GM19025 (cell line): ENCODE results near the gene GPR37.

Experiments
- ATAC-seq: cut with Tn5 transposase; IDR thresholded peaks from one replicate; pipeline ENCODE4 v1.9.1; 2021; ENCODE audit warnings: mild to moderate bottlenecking, low read depth, moderate library complexity; ENCODE audit not compliant: unreplicated experiment

Gene GPR37

DNA sequence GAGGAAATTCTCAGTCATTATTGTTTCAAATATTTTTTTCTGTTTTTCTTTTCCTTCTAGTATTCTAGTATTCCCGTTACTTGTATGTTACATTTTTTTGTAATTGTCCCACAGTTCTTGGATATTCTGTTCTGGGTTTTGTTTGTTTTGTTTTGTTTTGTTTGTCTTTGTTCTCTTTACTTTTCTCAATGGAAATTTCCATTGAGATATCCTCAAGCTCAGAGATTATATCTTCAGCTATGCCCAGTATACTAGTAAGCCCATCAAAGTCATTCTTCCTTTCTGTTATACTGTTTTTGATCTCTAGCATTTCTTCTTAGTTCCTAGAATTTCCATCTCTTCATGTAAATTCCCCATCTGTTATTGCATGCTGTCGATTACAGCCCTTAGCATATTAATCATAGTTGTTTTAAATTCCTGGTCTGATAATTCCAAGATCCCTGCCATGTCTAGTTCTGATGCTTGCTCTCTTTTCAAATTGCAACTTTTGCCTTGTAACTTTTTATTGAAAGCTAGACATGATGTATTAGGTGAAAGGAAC, 27.8 kb downstream of the GPR37 start:
- no peak for ATAC-seq

GRCh38 chr7:124728610-124729009, 37.0 kb downstream of the GPR37 start:
- no peak for ATAC-seq

GRCh38 chr7:124724507-124725192, 40.9 kb downstream of the GPR37 start:
- ATAC-seq = no peak

- no peak for ATAC-seq
Measured at GRCh38 chr7:124724079-124724478, 41.5 kb downstream of the GPR37 start.

- ATAC-seq = no peak
Measured at GRCh38 chr7:124723012-124723411, 42.6 kb downstream of the GPR37 start.

- ATAC-seq = no peak
Measured at GRCh38 chr7:124722292-124722691, 43.3 kb downstream of the GPR37 start.

DNA sequence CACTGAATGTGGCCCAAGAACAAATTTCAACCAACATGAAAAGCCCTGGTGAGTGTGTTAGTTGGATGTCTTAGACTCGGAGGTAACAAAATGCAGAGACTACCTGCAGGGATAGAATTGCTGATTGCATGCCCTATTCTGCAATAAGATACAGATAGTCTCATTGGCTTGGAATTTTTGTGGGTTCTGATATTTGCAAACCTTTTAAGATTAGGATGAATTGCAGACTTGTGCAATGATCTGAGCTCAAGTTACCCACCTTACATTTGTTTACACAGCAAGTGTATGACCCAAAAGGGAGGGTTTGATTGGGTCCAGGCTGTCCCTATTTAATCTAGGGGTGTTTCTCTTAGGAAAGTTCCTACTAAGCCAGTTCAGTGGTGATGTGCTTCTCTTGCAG, 45.4 kb downstream of the GPR37 start:
- ATAC-seq = no peak

GRCh38 chr7:124718032-124718766, 47.4 kb downstream of the GPR37 start:
- no peak for ATAC-seq

GRCh38 chr7:124716894-124717293, 48.7 kb downstream of the GPR37 start:
- no peak for ATAC-seq

GRCh38 chr7:124713086-124713485, 52.5 kb downstream of the GPR37 start:
- no peak for ATAC-seq

- no peak for ATAC-seq
Measured at GRCh38 chr7:124712017-124712416, 53.6 kb downstream of the GPR37 start.

DNA sequence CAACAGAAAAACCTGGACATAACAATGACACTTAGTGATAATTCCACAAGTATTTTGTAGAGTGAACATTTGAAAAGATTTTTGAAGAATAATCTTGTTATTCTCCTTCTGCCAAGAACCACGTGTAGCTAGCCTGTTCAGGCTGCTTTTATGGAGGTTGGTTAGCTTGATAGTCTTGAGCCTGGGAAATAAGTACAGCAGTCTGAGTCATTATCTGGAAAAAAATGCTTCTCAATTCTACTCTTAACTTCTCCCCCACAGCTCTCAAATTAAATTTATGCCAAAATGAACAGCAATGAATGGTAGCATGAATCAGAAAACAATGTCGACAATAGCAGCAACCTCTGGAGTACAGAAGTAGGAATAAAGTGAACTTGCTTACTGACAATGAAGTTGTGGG, 63.2 kb downstream of the GPR37 start:
- no peak for ATAC-seq

- no peak for ATAC-seq
Measured at GRCh38 chr7:124701955-124702354, 63.6 kb downstream of the GPR37 start.

DNA sequence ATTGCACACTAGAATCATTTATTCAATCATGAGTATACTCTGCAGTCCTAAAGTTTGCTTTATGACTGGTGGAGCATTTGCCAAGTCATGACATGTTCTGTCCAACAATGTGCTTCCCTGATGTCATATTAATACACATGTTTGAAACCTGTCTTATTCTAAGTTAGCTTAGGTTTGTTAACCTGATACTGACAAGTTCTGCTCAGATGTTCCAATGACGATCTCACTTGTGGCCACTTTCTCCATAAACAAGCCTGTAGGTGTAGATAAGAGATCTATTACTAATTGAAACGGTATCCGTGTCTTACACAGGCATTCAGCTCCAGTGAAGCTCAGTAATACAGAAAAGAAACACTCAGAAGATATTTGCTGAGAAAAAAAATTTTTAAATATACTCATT, 64.9 kb downstream of the GPR37 start:
- no peak for ATAC-seq

- ATAC-seq = no peak
Measured at GRCh38 chr7:124698964-124699363, 66.6 kb downstream of the GPR37 start.

GRCh38 chr7:124697746-124698145, 67.8 kb downstream of the GPR37 start:
- ATAC-seq = no peak
